Gastroesophageal sphincter (tissue), 4 donors: ENCODE data around the gene TRPM5. TPM values are rescaled to one million over a fixed set of nuclear protein-coding genes. Genes with fewer than 3 reads are reported as not detected.

Experiments
- ATAC-seq: fragments of 150-250 bp; one replicate; pipeline ENCODE4 v1.9.1; 2016; ENCODE audit warnings: mild to moderate bottlenecking, moderate library complexity
- H3K27ac ChIP-seq, 4 donors: fragments of 200-600 bp; sonication (generic) in 3 of 4; 1 replicate in 3 of 4; 2 replicates in 1 of 4; pipeline ENCODE4 v1.5.1; 2016 to 2019
- H3K27me3 ChIP-seq: fragments of 200-600 bp; sonication (generic); one replicate; pipeline ENCODE4 v1.5.1; 2019
- H3K36me3 ChIP-seq, 2 donors: fragments of 200-600 bp; sonication (generic); one replicate each; pipeline ENCODE4 v1.5.1; 2019; ENCODE audit warnings: control low read depth in 1 of 2
- H3K4me1 ChIP-seq, 3 donors: fragments of 200-600 bp; sonication (generic); 1 replicate in 2 of 3; 2 replicates in 1 of 3; pipeline ENCODE4 v1.5.1; 2016 to 2019; ENCODE audit warnings: control low read depth in 2 of 3
- H3K4me3 ChIP-seq, 2 donors: fragments of 200-600 bp; sonication (generic); one replicate each; pipeline ENCODE4 v1.5.1; 2019; ENCODE audit warnings: mild to moderate bottlenecking in 1 of 2, moderate library complexity in 1 of 2
- H3K9me3 ChIP-seq, 3 donors: fragments of 200-600 bp; sonication (generic); one replicate each; pipeline ENCODE4 v1.5.1; 2017 to 2019; ENCODE audit warnings: control low read depth in 2 of 3
- CTCF ChIP-seq, 4 experiments: fragments of 200-600 bp in 2 of 4; fragments of 450-650 bp in 2 of 4; sonication (generic) in 1 of 4; IDR thresholded peaks; one replicate each; pipeline ENCODE4 v1.5.1; 2017 to 2019; ENCODE audit warnings: antibody characterized with exemption in 4 of 4, mild to moderate bottlenecking in 2 of 4, moderate library complexity in 2 of 4
- EP300 ChIP-seq: sonication (generic); formaldehyde crosslinking; IDR thresholded peaks from one replicate; pipeline ENCODE4 v1.6.1; 2017; ENCODE audit warnings: antibody characterized with exemption, mild to moderate bottlenecking
- POLR2A ChIP-seq, 2 donors: fragments of 450-650 bp; IDR thresholded peaks; one replicate each; pipeline ENCODE4 v1.6.1; 2017; ENCODE audit warnings: antibody characterized with exemption in 2 of 2, mild to moderate bottlenecking in 2 of 2, moderate library complexity in 1 of 2
- POLR2AphosphoS5 ChIP-seq: sonication (generic); formaldehyde crosslinking; IDR thresholded peaks from one replicate; pipeline ENCODE4 v1.6.1; 2017; ENCODE audit warnings: antibody characterized with exemption
- WGBS, 2 donors: methylation state at CpG; one replicate each; pipeline ENCODE4 v1.1.5; 2018; ENCODE audit warnings: low coverage in 1 of 2; 5-methylcytosine and 5-hydroxymethylcytosine counted together
- total RNA-seq, 4 donors: library from RNA; depleted of rRNA; stranded (reverse); fragments of >200 nt; gene quantifications; one replicate each; pipeline ENCODE4 v1.1.0, GENCODE V29; 2016

Gene TRPM5
- total RNA-seq, 4 donors from 2014 or later = not detected

- TF ChIP-seq POLR2A (IDR thresholded peaks at IDR 0.05) (no peak), EP300 (no peak), CTCF (IDR thresholded peaks at IDR 0.05) (no peak), POLR2AphosphoS5 (no peak)
- Histone ChIP-seq H3K4me1 (peaks cover 0 to 20% (median 3%) of the 10 kb centered on the region in 3 donors), H3K9me3 (no peaks in the 10 kb centered on the region), H3K4me3 (no peak overlapping the region), H3K27ac (no peak overlapping the region), H3K27me3 (peaks cover 34% of the 10 kb centered on the region), H3K36me3 (no peaks in the 10 kb centered on the region)
- no CpG with 5 or more reads among the region's 17 CpGs for WGBS, 2 donors
- ATAC-seq = no peak
Observed at GRCh38 chr11:2421996-2422395, 22.3 kb downstream of the TRPM5 start.

- WGBS, 2 donors = 80% methylated on average over 1 to 2 of the region's 19 CpGs
- Histone ChIP-seq H3K9me3 (no peaks in the 10 kb centered on the region), H3K36me3 (no peaks in the 10 kb centered on the region), H3K4me1 (peaks cover 0 to 20% (median 3%) of the 10 kb centered on the region in 3 donors), H3K27ac (no peak overlapping the region), H3K27me3 (peaks cover 32% of the 10 kb centered on the region), H3K4me3 (no peak overlapping the region)
- TF ChIP-seq CTCF (IDR thresholded peaks at IDR 0.05) (no peak), EP300 (no peak), POLR2AphosphoS5 (no peak), POLR2A (IDR thresholded peaks at IDR 0.05) (no peak)
- no peak for ATAC-seq
Observed at GRCh38 chr11:2421226-2421994, 22.9 kb downstream of the TRPM5 start.

- Histone ChIP-seq H3K4me3 (no peak overlapping the region), H3K36me3 (no peaks in the 10 kb centered on the region), H3K9me3 (no peaks in the 10 kb centered on the region), H3K27me3 (peaks cover 25% of the 10 kb centered on the region), H3K4me1 (peaks cover 0 to 20% (median 3%) of the 10 kb centered on the region in 3 donors), H3K27ac (peak overlapping the region in 1 of 4 donors; percentile 13)
- 0% methylated on average over 2 of the region's 44 CpGs; no CpG with 5 or more reads in 1 of the 2 donors for WGBS, 2 donors
- TF ChIP-seq EP300 (no peak), CTCF (IDR thresholded peaks at IDR 0.05) (peak in 3 of 4 experiments; percentile 95 to 97 (median 97))
- peak; percentile 89 for ATAC-seq
Observed at GRCh38 chr11:2420502-2421225, 23.6 kb downstream of the TRPM5 start.

GRCh38 chr11:2419638-2420501 is 24.4 kb downstream of the TRPM5 start:
- Histone ChIP-seq H3K27ac (peak overlapping the region in 1 of 4 donors; percentile 13), H3K36me3 (no peaks in the 10 kb centered on the region), H3K4me3 (no peak overlapping the region), H3K27me3 (peaks cover 17% of the 10 kb centered on the region), H3K9me3 (no peaks in the 10 kb centered on the region), H3K4me1 (peaks cover 0 to 20% (median 3%) of the 10 kb centered on the region in 3 donors)
- ATAC-seq = peak; percentile 58
- TF ChIP-seq CTCF (IDR thresholded peaks at IDR 0.05) = peak in 3 of 4 experiments; percentile 83 to 94 (median 92)
- TF ChIP-seq POLR2AphosphoS5 = no peak
- WGBS, 2 donors = 7% methylated on average over 12 of the region's 36 CpGs; no CpG with 5 or more reads in 1 of the 2 donors
